ENCODE results near the gene MLH3.

DNA sequence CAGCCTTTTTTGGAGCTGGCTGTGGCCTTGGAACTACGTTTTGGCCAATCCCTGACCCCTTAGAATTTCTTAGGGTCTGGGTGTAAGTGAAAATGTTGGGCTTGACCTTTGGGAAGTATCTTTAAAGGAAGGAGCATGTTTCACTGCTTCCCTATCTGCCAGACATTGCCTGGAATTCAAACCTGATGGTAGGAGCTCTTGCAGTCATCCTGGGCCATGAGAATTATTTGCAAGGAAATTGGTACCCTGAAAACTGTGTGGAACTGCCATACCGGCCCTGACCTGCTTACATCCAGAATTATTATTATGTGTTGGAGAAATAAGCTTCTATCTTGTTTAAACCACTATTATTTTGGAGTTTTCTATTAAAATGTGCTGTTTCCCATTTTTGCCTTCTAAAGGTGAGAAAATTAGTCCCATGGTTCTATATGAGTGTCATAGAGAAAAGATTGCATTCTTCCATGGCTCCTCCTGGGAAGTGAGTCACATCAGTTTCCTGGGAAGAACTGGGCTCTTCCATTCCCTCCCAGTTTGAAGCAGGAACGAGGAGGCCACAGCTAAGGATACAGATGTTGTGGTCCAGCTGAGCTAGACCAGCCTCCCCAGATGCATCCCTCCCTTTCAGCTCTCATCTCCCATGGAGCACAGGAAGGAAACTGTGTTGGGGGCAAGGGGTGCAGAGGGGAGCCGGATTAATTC is 86.3 kb downstream of the MLH3 start:
- TF ChIP-seq YY1 (IDR thresholded peaks at IDR 0.05; ENCODE audit: low read depth) (no peak), NRF1 (IDR thresholded peaks at IDR 0.05; ENCODE audit: low read depth, low read length) (no peak), GABPA (IDR thresholded peaks at IDR 0.05; ENCODE audit: low read depth) (no peak), TCF12 (IDR thresholded peaks at IDR 0.05) (no peak), RCOR1 (IDR thresholded peaks at IDR 0.05; ENCODE audit: low read length) (no peak), JUND (IDR thresholded peaks at IDR 0.05) (no peak), TAF1 (IDR thresholded peaks at IDR 0.05; ENCODE audit: borderline replicate concordance, low read depth, low read length) (no peak)
- TF ChIP-seq, protein P1, sequence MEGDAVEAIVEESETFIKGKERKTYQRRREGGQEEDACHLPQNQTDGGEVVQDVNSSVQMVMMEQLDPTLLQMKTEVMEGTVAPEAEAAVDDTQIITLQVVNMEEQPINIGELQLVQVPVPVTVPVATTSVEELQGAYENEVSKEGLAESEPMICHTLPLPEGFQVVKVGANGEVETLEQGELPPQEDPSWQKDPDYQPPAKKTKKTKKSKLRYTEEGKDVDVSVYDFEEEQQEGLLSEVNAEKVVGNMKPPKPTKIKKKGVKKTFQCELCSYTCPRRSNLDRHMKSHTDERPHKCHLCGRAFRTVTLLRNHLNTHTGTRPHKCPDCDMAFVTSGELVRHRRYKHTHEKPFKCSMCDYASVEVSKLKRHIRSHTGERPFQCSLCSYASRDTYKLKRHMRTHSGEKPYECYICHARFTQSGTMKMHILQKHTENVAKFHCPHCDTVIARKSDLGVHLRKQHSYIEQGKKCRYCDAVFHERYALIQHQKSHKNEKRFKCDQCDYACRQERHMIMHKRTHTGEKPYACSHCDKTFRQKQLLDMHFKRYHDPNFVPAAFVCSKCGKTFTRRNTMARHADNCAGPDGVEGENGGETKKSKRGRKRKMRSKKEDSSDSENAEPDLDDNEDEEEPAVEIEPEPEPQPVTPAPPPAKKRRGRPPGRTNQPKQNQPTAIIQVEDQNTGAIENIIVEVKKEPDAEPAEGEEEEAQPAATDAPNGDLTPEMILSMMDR (IDR thresholded peaks at IDR 0.05), result no peak
- TF ChIP-seq, protein P2, sequence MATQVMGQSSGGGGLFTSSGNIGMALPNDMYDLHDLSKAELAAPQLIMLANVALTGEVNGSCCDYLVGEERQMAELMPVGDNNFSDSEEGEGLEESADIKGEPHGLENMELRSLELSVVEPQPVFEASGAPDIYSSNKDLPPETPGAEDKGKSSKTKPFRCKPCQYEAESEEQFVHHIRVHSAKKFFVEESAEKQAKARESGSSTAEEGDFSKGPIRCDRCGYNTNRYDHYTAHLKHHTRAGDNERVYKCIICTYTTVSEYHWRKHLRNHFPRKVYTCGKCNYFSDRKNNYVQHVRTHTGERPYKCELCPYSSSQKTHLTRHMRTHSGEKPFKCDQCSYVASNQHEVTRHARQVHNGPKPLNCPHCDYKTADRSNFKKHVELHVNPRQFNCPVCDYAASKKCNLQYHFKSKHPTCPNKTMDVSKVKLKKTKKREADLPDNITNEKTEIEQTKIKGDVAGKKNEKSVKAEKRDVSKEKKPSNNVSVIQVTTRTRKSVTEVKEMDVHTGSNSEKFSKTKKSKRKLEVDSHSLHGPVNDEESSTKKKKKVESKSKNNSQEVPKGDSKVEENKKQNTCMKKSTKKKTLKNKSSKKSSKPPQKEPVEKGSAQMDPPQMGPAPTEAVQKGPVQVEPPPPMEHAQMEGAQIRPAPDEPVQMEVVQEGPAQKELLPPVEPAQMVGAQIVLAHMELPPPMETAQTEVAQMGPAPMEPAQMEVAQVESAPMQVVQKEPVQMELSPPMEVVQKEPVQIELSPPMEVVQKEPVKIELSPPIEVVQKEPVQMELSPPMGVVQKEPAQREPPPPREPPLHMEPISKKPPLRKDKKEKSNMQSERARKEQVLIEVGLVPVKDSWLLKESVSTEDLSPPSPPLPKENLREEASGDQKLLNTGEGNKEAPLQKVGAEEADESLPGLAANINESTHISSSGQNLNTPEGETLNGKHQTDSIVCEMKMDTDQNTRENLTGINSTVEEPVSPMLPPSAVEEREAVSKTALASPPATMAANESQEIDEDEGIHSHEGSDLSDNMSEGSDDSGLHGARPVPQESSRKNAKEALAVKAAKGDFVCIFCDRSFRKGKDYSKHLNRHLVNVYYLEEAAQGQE (IDR thresholded peaks at IDR 0.05; ENCODE audit: low read depth, low read length), result no peak

All from SK-N-SH (cell line).